Activated gamma-delta T cell treated with anti-CD3 and anti-CD28 coated beads, Interleukin-2, amount 50 U/mL, for 16 hours (primary cell): Measurements from ENCODE around the gene INAVA.
"Not testable (repeated sequence)": the region's sequence is repeated elsewhere in the genome, so short reads cannot be mapped to it uniquely, and the experiment has no call there.

ENCODE experiments used
- DNase-seq: peaks from one replicate; pipeline ENCODE4 v3.0.0-alpha.2; 2020; ENCODE audit warnings: low read depth

Gene INAVA

DNA sequence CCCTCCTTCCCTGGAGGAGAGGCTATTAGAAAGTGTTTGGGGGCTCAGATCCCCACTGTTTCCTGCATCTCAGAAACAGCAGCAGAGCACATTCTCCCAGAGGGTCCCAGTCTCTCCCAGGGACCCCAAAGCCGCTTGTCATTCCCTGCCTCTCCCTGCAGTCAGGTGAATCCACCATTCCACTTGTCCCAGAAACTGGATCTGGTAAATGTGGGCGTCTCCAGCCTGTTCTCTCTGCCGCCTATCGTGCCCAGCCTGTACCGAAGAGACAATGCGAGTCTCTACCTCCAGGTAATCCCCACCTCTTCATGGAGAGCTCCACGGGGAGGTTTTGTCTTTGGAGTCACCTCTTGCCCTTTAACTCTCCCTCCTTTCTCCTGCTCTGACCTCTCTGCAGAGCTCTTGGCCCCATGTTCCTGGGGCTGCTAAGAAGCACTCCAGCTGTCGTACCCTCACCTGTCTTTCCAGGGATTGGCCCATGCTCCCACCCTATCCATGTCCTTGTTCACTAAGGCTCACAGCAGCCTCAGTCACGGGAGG lies 26.9 kb downstream of the INAVA start:
- DNase-seq: no peak

DNA sequence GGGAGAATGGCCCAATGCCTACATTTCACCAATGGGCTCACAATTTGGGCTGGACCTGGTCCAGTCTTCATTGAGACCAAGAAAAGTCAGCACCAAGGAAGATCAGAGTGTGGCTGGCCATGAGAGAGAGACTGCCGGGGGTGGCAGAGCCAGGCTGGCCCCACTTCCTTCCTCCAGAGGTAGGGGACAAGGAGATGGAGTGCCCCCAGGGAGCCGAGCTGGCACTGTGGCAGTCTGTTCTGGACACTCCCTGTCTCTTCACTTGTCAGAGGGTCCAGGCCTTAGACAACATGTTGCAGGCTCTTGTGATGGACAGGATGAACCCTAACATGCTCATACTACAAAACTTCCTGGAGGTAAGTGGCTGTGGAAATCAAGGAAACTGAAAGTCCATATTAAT lies 27.7 kb downstream of the INAVA start:
- DNase-seq: no peak

DNA sequence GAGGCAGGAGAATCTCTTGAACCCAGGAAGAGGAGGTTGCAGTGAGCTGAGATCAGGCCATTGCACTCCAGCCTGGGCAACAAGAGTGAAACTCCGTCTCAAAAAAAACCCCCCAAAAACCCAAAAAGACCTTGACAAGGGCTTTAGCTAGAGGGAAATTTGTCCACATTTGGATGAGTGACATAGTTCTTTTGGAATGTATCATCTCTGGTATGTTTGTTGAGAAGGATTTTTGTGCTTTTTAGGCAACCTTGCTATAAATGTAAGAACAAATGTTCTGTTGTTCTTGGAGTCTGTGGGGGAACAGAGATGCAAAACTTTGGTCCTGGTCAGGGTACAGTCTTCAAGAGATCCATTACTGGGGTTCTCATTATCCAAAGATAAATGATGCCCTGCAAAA lies 28.9 kb downstream of the INAVA start:
- DNase-seq: no peak

DNA sequence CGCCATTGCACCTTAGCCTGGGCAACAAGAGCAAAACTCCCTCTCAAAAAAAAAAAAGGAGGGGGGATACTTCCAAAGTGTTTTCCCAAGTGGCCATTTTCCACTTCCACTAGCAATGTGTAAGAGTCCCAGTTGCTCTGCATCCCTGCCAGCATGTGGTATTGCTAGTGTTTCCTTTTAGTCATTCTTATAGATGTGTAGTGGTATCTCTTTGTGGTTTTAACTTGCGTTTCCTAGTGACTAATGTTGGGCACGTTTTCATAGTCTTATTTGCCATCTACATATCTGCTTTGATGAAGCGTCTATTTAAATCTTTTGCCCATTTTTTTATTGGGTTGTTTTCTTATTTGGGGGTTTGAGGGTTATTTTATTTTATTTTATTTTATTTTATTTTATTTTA lies 31.1 kb downstream of the INAVA start:
- no peak for DNase-seq

DNA sequence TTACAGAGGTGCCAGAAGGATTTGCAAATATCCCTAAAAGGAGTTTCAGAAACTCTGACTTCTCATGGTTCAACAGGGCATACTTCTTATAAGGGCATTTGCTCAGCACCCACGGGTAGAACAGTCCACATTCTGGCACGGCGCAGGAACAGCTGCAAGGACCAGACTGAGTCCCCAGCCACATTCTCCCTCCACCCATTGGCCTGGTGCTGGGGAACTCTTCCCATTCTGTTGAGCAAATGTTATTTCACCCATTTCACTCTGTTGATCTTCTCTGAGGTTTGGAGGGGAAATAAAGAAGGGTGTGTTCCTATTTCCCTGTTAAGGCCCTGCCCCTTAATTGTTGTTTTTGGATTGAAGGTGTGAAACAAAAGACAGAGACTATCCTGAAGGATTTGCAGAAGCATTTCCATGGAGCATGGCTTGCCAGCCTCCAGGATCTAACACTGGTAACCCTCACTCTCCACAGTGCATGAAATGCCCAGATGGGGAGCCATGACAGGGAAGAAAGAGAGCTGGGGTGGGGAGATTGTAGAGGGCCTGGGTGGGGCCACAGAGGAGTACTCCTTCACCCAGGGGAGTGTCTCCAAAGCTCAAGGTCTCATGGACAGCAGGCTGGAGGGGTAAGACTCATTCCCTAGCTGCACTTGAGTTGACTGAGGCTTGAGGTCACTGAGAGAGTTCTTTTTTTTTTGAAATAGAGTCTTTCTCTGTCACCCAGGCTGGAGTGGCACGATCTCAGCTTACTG lies 35.0 kb downstream of the INAVA start:
- DNase-seq: no peak

DNA sequence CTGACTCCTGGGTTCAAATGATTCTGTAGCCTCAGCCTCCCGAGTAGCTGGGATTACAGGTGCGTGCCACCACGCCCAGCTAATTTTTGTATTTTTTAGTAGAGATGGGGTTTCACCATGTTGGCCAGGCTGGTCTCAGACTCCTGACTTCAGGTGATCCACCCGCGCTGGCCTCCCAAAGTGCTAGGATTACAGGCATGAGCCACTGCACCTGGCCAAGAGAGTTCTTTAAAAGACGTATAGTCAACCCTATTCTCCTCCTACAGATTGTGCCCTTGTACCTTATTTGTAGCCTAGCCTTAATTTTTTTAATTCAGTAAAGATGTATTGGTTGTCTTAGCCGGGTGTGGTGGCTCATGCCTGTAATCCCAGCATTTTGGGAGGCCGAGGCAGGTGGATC lies 35.6 kb downstream of the INAVA start:
- DNase-seq: not testable (repeated sequence)

DNA sequence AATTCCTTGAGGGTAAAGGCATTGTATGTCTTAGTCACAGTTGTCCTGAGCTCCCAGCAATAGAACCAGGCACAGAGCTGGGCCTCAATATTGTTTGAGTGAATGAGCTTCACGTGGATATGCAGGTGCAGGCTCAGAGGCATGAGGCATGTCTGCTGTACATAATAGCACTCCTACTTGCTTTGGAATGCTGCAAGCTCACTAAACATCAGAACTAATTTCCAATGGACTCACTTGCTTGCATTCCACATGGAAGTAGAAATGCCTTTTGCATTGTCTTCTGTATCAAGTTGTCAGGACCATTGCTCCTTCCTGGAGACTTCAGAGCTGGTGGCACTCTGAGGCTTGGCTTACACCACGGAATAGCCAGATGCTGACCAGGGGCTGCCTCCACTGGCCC lies 37.1 kb downstream of the INAVA start:
- no peak for DNase-seq

DNA sequence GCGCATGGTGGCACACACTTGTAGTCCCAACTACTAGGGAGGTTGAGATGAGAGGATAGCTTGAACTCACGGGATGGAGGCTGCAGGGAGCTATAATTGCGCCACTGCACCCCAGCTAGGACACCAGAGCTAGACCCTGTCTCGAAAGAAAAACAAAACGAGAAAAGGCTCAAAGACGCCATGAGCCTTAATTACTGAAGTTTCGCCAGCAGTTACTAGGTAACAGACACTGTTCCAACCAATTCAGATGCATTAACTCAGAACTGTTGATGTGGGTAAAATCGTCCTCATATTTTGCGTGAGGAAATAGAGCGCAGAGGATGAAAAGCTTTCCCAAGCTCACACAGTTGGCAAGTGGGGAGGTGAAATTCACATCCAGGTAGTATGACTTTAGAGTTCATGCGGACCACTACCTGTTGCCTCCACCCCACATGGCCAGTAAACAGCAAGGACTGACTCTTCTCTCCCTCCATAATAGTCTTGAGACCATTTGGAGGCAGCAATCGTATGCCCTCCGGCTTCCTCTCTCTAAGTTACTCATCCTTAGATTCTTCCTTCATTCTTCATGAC lies 40.1 kb downstream of the INAVA start:
- no peak for DNase-seq

DNA sequence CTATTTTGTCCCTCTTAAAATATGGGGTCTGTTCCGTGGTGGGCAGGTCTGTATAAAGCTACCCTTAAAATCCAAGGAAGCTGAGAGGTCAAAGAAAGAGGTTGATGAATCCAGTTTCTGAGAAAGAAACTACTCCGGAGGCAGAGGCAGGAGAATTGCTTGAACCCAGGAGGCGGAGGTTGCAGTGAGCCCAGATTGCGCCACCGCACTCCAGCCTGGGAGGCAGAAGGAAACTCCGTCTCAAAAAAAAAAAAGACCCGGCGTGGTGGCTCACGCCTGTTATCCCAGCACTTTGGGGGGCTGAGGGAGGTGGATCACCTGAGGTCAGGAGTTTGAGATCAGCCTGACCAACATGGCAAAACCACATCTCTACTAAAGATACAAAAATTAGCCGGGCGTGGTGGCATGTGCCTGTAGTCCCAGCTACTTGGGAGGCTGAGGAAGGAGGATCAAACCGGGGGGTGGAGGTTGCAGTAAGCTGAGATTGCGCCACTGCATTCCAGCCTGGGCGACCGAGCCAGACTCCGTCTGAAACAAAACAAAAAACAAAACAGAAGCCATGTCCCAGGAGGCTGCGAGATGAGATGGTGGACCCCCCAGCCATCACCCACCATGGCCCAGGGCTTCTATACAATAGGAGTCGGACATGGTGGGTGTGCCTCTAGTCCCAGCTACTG lies 40.7 kb downstream of the INAVA start:
- not testable (repeated sequence) for DNase-seq

DNA sequence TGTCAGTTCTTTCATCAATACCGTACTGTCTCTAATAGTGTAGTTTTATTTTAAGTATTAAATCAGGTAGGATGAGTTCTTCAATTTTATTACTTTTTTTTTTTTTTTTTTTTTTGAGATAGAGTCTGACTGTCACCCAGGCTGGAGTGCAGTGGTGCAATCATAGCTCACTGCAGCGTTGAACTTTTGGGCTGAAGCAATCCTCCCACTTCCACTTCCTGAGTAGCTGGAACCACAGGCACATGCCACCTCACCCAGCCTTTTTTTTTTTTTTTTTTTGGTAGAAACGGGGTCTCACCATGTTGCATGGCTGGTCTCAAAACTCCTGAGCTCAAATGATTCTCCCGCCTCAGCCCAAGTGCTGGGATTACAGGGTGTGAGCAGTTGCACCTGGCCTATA lies 44.3 kb downstream of the INAVA start:
- no peak for DNase-seq

DNA sequence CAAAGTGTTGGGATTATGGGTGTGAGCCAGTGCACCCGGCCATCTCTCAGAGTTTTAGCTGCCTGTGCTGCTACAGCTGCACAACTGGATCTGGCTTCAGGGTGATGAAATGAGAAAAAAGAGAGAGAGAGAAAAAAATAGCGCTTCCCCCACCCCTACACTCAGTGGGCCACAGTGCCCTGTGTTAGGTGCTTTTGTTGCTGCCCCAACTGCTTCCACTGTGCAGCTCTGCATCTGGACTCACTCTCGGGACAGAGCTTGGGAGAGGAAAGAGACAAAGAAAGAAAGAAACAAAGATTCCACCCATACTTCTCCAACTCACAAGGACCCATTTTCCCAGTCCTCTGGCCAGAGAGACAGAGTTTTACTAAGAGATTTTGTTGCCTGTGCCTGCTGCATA lies 50.4 kb downstream of the INAVA start:
- no peak for DNase-seq

DNA sequence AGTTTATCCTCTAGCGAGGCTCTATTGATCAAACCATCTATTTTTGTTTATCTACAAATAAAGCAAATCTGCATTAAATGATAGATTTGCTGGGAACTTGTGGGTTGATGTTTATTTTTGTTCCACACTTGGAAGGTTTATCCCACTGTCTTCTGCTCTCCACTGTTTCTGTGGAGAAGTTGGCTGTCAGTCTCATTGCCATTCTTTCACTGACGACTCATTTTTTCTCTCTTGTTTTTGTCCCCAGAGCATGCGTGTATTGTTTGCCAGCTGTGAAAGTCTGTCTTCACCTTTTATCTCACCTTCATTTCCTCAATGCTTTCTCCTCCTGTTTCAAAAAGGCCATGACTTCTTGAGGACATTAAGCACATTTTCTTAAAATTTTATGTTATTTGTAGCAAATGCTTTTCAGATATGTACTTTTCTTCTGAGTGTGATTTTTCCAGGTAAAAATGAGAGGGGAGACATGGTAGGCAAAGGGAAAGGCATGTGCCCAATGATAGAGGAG lies 52.4 kb downstream of the INAVA start:
- DNase-seq: no peak

DNA sequence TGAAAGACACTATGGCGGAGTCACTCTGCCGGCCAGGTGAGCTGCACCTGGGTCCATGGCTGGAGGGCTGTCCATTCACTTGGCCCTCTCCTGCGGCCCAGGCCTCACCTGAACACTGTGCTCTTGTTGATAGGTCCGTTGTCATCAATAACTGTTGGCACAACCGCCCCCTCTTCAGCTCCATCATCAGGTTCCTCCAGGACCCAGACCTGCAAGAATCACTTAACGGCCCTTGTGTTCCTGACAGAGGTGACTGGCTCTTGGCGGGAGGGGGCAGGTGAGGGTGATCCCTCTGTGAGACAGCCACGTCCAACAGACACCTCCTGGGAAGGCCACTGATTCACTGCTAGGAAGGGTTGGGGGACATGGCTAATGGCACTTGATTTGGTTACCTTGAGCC lies 54.9 kb downstream of the INAVA start:
- DNase-seq: no peak

DNA sequence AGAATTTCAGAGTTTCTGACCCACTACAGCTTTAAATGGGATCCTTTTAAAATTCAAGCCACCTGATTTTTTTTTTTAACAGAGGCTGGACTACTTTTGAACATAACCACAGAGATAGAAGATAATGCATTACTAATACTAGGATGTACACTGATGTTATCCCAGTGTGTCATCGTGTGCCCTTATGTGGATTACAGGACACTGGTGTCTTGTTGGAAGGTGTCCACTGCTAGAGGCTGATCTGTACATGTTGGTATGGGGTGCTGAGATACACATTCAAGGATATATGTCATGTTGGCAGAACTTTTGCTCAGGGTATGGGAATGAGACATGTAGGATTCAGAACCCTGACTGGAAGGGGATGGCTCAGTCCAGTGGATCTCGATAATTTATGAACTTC lies 56.3 kb downstream of the INAVA start:
- no peak for DNase-seq

DNA sequence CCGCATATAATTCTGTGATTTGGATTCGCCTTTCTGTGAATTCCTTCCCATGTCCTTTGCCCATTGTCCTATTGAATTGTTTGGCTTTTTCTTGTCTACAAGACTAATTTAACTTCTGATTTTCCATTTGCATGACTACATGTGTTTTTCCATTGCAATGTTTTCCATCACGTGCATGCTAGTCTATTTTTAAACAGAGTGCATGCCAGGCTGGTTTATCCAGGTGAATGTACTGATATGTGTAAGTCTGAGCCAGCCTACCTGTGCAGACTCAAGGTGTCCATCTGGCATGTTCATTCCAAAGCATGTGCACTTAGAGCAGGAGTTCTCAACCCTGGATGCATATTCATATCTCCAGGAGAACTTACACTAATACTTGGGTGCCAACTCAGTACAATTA lies 59.7 kb downstream of the INAVA start:
- DNase-seq: no peak

DNA sequence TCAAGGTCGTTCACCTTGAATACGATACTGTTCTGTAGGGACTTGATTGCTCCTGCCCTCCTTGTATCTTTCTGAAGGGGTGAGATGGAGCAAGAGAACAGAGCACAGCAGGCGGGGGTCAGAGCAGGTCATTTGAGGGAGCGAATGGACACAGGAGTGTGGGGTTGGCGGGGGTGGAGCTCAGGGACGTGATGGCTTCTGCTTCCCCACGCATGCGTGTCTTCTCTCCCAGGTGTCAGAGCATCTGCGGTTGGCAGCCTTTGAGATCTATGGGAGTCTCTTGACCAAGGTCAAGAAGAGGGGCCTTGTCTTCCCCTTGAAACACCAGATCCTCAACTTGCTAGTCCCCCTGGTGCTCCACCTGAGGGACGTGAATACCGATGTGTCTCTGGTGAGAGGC lies 63.9 kb downstream of the INAVA start:
- no peak for DNase-seq

DNA sequence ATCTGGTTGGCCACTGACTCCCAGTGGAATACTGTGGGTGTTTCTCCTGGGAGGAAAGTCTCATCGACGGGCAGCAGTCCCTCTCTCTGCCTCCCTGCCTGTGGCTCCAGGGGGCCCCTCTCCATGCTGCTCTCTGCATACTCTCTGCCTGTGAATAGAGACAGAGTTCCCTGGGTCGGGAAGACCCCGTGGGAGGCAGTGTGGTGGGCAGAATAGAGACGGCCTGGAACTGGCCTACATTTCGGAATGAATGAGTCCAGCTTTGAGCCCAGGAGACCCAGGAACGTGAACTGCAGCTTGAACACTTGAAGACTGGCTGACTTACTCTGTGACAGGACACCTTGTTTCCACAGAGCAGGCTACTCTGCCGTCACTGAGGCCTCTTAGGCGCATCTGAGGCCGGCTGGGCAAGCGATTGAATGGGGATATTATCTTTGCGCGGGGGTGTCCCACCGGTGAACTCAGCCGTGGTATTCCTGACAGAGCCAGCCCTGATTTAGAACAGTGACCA lies 64.8 kb downstream of the INAVA start:
- no peak for DNase-seq

DNA sequence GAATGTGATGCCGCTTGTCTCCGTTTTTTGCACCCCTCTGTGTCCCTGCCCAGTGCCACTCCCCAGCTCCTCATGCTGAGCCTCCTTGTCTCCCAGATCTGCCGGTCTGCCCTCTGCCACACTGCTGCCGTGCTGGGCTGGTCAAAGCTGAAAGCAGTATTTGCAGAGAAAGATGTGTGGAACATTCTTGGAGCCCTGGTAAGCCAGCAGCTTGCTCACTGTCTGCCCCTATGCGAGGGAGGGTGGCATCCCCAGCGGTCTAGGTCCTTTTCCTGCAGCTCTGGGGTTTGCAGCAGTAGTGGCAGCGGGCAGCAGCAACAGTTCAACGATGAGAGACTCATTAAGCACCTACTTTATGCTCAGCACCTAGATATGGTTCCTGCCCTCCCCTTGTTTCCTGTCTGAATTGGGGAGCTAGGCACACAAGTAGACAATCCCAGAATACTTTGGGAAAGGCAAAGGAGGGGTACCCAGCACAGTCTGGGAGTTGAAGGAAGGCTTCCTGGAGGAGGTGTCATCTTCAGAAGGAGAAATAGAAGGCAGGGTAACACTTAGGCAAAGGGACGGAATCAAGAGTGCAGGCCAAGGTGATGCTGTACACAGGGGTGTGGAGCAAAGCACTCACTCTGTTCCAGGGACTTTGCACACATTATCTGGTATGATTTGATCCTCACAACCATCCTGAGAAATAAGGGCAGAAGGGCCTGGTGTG lies 65.7 kb downstream of the INAVA start:
- DNase-seq: no peak

DNA sequence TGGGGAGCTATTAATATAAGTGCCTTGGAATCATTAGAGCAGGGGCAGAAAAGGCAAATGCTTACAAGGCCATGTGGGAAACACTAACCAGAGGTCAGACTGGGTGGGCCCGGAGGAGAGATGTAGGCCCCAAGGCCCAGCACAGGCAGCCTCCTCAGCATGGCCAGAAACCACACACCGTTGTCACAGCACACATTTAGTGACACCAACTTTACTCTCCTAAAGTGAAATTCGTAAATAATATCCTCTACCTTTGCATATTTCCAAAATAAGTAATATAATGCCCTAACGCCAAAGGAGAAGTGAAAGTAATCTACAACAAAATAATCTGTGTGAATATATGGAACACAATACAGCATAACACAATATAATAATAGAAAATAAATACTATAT lies 66.2 kb downstream of the INAVA start:
- no peak for DNase-seq

DNA sequence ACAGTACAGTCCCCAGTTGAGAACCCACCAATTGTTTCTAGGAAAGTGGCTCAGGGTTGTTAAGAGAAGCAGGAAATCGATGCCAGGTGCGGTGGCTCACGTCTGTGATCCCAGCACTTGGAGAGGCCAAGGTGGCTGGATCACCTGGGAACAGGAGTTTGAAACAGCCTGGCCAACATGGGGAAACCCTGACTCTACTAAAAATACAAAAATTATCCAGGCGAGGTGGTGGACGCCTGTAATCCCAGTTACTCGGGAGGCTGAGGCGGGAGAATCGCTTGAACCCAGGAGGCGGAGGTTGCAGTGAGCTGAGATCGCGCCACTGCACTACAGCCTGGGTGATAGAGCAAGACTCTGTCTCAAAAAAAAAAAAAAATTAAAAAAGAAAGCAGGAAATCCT lies 67.5 kb downstream of the INAVA start:
- DNase-seq: not testable (repeated sequence)

DNA sequence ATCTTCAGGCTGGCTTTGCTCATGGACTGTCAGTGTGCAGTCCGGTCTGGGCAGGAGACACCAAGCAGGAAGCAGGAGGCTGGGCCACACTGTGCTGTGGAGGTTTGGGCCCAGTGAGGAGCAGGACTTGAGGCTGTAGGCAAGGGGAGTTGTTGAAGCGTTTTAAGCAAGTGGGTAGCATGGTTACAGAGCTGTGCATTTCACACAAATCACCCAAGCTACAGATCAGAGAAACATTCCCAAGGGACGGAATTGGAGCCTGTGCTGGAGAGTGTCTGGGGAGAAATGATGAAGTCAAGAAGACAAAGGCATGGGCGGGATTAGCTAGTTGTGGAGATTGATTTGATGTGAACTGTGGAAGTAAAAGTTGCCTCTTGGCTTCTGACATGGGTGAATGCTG lies 67.9 kb downstream of the INAVA start:
- DNase-seq: no peak

DNA sequence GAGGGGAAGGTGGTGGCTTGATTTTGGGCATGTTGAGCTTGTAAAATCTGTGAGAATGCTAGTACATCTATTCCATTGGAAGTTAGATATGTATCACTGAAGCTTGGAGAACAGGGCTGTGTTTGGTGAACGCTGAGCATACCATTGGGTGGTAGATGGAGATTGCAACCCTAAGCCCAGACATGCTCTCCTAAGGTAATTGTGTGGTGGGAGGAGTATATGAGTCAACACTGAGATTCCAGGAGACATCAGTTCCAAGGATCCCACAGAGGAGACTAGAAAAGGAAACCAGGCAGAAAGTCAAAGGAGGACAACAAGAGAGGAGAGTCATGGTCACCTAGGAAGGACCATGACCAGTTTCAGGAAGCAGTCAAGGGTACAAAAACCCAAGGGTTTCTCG lies 68.4 kb downstream of the INAVA start:
- DNase-seq: no peak
